ENCODE data around the gene BRF1.

The BRF1 gene

DNA sequence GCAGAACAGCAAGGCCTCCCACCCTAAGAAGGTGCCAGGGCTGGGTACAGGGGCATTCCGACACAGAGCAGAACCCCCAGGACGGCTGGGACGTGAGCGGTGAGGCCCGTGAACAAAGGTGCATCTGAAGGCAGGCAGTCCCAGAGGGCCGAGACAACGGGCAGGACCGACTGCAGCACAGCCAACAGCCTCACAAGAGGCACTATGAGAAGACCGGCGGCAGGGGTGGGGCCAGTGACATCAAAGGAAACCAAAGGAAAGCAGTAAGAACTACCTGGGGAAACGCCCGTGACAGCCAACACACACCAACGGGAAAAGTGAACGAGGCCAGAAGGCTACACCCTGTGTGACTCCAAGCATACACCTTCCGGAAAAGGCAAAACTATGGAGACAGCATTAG is 43.3 kb downstream of the BRF1 start:
- DNase-seq, result no peak

DNA sequence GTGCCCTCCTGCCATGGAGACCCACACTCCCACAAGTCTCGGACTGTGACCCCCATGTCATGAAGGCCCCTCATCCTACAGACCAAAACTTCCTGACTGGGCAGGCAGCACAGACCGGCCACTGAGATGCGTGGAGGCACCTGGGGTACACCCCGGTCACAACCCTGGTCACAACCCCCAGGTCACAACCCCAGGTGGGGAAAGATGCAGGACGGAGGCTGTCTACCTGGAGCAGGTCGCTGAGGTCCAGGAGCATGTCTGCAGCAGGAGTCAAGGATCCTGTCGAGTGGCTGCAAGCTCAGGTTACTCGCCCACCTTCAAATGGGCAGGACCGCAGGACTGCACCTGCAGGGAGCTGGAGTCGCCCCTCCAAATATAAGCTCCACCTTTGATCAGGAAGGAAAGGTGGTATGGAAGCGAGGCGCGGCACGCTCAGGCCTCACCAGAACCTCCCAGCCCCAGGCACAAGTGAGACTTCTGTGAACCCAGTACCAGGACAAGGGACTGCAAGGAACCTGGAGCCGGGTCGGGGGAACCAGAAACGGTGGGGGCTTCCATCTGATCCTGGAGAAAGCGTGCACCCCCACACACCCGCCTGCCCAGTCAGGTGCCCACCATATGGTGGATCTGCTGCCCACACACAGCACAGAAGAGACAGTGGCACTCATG is 44.4 kb downstream of the BRF1 start:
- DNase-seq, result no peak

DNA sequence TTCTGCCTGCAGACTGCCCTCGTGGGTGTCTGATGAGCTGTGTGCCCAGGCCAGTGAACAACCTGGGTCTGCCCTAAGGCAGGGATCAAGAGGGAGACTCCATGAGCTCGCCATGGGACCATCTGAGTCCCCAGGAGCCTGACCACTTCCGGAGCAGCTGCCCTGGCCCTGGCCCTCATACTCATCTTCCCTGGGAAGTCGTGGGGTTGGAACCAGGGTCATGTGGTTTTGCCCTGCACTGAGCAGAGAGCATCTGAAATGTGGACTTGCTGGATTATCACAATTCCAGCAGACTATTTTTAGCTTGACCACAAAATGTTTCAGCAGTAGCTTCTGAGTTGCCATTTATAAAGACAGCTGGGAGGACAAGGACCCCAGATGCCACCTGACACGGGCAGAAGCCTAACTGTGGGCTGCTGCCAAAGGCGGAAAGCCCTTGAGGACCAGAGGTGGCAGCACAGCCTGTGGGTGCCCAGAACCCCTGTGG is 45.7 kb downstream of the BRF1 start:
- peak; percentile 52 for DNase-seq

GRCh38 chr14:105253329-105253682 is 47.5 kb downstream of the BRF1 start:
- DNase-seq, result no peak

GRCh38 chr14:105252552-105253328 is 48.1 kb downstream of the BRF1 start:
- DNase-seq, result no peak

- no peak for DNase-seq
Observed at GRCh38 chr14:105251920-105252319, 48.9 kb downstream of the BRF1 start.

- DNase-seq, result no peak
Observed at GRCh38 chr14:105250986-105251385, 49.8 kb downstream of the BRF1 start.

DNA sequence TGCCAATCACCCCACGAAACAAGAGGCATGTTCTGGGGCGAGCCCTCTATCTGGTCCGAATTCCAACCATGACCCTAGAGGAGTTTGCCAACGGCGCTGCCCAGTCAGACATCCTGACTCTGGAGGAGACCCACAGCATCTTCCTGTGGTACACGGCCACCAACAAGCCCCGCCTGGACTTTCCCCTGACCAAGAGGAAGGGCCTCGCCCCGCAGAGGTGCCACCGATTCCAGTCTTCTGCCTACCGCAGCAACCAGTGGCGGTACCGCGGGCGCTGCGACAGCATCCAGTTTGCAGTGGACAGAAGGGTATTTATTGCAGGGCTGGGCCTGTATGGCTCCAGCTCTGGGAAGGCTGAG is 50.8 kb downstream of the BRF1 start:
- no peak for DNase-seq

DNA sequence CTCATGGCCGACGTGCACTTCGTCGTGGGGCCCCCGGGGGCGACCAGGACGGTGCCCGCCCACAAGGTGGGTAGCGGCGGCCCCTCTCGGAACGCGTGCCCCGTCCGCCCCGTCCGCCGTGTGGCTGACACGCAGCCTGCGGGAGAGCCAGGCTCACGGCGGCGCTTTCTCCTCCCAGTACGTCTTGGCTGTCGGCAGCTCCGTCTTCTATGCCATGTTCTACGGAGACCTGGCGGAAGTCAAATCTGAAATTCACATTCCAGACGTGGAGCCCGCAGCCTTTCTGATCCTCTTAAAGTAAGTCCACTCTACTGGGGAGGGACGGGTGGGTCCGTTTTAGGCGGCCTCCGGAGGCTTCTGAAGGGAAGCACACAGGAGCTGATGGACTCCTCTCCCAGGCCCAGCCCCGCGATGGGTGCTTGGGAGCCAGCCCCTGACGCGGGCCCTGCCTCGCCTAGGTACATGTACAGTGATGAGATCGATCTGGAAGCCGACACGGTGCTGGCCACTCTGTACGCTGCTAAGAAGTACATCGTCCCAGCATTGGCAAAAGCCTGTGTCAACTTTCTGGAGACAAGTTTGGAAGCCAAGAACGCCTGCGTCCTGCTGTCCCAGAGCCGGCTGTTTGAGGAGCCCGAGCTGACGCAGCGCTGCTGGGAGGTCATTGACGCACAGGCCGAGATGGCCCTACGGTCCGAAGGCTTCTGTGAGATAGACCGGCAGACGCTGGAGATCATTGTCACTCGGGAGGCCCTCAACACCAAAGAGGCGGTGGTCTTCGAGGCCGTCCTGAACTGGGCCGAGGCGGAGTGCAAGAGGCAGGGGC is 51.4 kb downstream of the BRF1 start:
- peak; percentile 24 for DNase-seq

- peak; percentile 85 for DNase-seq
Observed at GRCh38 chr14:105248368-105249181, 52.2 kb downstream of the BRF1 start, which contains the start of gene BTBD6. TSS of gene BTBD6 (plus strand) at chr14:105248533. CDS start at chr14:105248712, 179 bp downstream.

- no peak for DNase-seq
Observed at GRCh38 chr14:105247715-105248367, 53.0 kb downstream of the BRF1 start.

DNA sequence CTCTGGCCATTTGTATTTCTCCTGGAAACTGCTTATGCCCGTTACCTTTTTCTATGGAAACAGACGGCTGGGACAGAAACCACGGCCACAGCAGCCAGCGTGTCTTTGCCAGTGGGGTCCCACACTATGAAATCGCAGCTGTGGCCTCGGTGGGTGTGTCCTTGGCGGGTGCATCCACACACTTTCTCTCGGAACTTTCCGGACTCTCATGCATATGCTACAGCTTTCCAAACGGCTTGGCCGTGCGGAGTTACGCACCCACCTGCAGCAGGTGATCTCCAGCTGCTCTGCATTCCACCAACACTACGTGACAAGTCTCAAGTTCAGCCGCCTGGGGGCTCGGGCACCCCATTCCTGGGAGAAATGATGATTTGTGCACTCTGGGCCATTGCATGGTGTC is 53.8 kb downstream of the BRF1 start:
- no peak for DNase-seq

DNA sequence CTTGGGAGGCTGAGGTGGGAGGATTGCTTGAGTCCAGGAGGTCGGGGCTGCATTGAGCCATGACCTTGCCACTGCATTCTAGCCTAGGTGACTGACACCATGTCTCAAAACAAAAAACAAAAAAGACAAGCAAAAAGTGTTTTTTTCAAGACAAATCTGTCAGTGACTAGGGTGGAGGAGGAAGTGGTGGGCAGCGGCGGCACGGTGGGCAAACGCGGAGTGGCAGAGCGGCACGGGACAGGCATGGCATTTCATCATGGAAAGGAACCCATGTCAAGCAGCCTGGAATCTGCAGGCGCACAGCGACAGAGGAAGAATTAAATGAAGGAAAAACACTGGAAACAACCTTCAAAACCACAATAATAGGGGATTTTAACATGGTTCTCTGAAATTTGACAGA is 56.5 kb downstream of the BRF1 start:
- DNase-seq, result no peak

GRCh38 chr14:105241641-105242040 is 59.2 kb downstream of the BRF1 start:
- no peak for DNase-seq

GRCh38 chr14:105240811-105241576 is 59.8 kb downstream of the BRF1 start:
- DNase-seq, result no peak

DNA sequence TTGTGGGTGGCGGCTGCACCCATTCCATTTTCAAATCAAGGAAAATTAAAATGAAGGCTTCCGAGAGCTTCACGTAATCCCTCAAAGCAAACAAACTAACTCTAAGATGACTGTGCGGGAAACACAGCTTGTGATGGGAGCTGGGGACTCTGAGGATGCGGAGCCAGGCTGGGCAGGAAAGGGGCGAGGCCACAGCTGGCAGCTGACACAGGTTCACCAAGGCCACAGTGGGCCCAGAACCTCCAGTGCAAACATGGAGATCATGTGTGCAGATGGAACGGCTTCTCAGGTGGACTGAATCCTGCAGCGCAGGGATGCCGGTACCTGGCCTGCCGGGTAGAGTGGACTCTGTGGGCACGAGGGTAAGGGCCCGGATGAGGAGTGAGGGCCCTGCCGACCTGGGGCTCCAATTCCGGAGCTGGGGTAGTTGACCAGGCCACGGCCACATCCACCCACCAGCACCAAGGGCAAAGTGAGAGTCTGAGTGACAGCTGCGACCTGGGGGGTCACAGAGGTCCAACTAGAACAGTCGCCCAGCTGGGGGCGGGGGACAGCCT is 71.6 kb downstream of the BRF1 start:
- DNase-seq, result no peak

DNA sequence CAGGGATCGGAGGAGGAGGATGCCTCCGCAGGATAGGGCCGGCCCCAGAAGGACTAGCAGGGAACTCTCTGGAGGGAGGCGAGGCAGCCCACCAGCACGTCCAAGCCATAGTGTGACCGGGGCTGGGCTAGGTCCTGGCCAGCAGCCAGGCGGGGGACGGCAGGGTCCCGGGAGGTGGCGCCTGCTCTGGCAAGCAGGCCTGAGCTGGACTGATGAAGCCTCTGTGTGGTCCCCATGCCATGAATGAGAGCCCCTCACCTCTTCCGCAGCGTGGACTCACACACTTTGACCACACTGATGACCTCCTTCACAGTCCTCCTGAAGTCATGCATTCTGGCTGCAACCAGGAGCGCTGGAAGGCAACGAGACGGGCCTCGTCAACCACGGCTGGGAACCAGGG is 72.2 kb downstream of the BRF1 start:
- no peak for DNase-seq

DNA sequence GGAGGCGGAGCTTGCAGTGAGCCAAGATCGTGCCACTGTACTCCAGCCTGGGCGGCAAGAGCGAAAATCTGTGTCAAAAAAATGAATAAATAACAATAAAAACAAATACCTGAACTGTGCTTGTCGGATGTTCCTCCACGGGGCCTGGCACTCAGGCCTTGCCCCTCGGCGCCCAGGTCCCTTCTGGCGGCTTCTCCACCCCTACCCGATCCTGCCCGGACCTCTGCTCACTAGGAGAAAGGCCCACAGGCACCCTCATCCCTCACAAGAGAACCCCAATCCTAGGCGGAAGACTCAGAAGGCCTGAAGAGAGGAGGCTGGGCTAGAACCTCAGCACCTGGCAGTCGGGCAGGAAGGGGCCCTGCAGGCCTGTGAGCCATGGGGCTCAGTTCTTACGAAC is 73.5 kb downstream of the BRF1 start:
- no peak for DNase-seq

DNA sequence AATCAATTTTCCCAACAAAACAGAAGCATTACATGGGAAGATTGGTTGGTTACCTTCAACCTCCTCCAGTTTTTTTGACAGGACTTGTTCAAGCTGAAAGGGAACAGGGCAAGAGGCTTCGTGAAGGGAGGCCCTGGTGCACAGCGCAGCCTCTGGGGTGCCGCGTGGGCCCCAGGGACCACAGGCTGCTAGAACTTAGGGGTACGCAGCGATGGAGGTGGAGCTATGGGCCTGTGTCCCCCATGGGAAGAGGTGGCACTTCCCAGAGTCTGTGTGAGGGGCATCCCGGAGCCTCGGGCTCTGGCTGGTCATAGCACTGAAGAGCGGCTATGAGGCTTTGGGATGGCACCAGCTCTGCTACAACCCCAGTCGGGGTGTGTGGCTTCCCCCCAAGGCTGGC is 74.6 kb downstream of the BRF1 start:
- DNase-seq, result no peak

GRCh38 chr14:105224845-105225570 is 75.8 kb downstream of the BRF1 start:
- DNase-seq, result no peak
